Natural killer cell (primary cell): ENCODE data around the gene MC5R. TPM values are rescaled to one million over a fixed set of nuclear protein-coding genes. Genes with fewer than 3 reads are reported as not detected.

Source experiments
- ATAC-seq, 3 donors: fragments of 150-1000 bp in 2 of 3; fragments of 200-7000 bp in 1 of 3; cut with Tn5 transposase; 1 replicate in 1 of 3; 2 replicates in 2 of 3; pipeline ENCODE4 v1.10.0; 2021; ENCODE audit warnings: mild to moderate bottlenecking in 2 of 3, moderate library complexity in 2 of 3
- DNase-seq, 2 donors: peaks; one replicate each; pipeline versions ENCODE4 v3.0.0 to v3.0.0-alpha.2; 2013 to 2021; ENCODE audit warnings: mixed read lengths in 1 of 2
- H3K27ac ChIP-seq: one replicate; pipeline ENCODE4 v1.5.1; 2013; ENCODE audit warnings: mild to moderate bottlenecking, low read length
- H3K27me3 ChIP-seq: one replicate; pipeline ENCODE4 v1.6.1; 2013; ENCODE audit warnings: low read length; ENCODE audit not compliant: control insufficient read depth, insufficient read depth
- H3K36me3 ChIP-seq: one replicate; pipeline ENCODE4 v1.6.1; 2013; ENCODE audit warnings: low read length; ENCODE audit not compliant: control insufficient read depth, insufficient read depth
- H3K4me1 ChIP-seq: one replicate; pipeline ENCODE4 v1.6.1; 2013; ENCODE audit warnings: low read length; ENCODE audit not compliant: control insufficient read depth, insufficient read depth
- H3K4me3 ChIP-seq: one replicate; pipeline ENCODE4 v1.5.1; 2013; ENCODE audit warnings: low read length
- H3K9me3 ChIP-seq: one replicate; pipeline ENCODE4 v1.6.1; 2013; ENCODE audit warnings: low read length; ENCODE audit not compliant: control insufficient read depth, insufficient read depth
- H3K27ac Mint-ChIP-seq, 2 donors: one replicate each; pipeline ENCODE4 v1.8.0; 2022; ENCODE audit warnings: mild to moderate bottlenecking in 2 of 2, mixed read lengths in 2 of 2, moderate library complexity in 1 of 2
- H3K27me3 Mint-ChIP-seq, 2 donors: one replicate each; pipeline ENCODE4 v1.8.0; 2022; ENCODE audit warnings: low read depth in 2 of 2, mixed read lengths in 2 of 2
- H3K36me3 Mint-ChIP-seq: one replicate; pipeline ENCODE4 v1.8.0; 2022; ENCODE audit warnings: mixed read lengths
- H3K4me1 Mint-ChIP-seq, 2 donors: one replicate each; pipeline ENCODE4 v1.8.0; 2022; ENCODE audit warnings: mixed read lengths in 2 of 2
- H3K4me3 Mint-ChIP-seq: one replicate; pipeline ENCODE4 v1.8.0; 2022; ENCODE audit warnings: mild to moderate bottlenecking, moderate library complexity, mixed read lengths
- H3K9me3 Mint-ChIP-seq, 2 donors: one replicate each; pipeline ENCODE4 v1.8.0; 2022; ENCODE audit warnings: mixed read lengths in 2 of 2
- WGBS: methylation state at CpG from one replicate; pipeline ENCODE4 v1.1.7; 2013; ENCODE audit warnings: missing lambda C conversion rate; ENCODE audit not compliant: insufficient coverage; 5-methylcytosine and 5-hydroxymethylcytosine counted together
- intact Hi-C: fragments of 100-400 bp; cut with micrococcal nuclease; formaldehyde crosslinking; loops from one replicate; pipeline ENCODE4 v1.14.2; 2022
- total RNA-seq, 4 donors: library from RNA; stranded (reverse); fragments of 120-200 nt in 1 of 4; gene quantifications; one replicate each; pipeline versions ENCODE4 v1.2.3 to v1.2.4, GENCODE V29; 2013 to 2022
- TF ChIP-seq, protein P1 (sequence below): fragments of 200-600 bp; IDR thresholded peaks from one replicate; pipeline ENCODE4 v1.8.0; 2022; ENCODE audit warnings: antibody characterized with exemption

MC5R gene
- total RNA-seq, 3 donors from 2014 or later (not counting 1 experiment from before 2014, with no cell fraction given): not detected

DNA sequence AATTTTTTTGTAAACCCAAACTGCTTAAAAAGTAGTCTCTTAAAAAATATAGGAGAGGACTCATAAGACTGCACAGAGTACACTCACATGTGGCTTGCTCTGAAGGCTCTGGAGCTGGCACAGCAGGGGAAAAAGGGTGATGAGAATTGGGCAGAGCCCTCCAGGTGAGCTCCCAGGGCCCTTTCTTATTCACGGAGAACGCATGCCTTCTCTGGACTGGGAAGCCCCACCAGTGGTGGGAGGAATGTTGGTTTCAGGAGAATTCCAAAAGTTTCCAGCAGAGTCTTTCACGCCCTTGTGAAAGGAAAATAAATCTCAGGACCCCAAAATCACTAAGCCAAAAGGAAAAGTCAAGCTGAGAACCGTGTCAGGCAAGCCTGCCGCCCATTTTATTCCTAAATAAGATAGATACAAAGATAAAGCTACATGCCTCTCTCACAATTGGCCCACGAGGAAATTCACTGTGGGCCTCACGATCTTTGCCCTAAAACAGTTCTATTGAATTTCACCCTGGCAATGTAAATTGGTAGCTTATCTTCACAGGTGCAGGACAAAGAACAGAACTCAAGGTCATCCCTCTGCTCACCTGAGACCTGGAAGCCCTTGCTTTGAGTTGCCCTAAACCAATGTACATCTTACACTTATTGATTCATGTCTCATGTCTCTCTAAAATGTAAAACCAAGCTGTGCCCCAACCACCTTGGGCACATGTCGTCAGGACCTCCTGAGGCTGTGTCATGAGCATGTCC lies 15.5 kb upstream of the MC5R start:
- peaks cover 0 to 4% of the 10 kb centered on the region in 2 donors for H3K4me1 Mint-ChIP-seq
- no peaks in the 10 kb centered on the region for H3K9me3 ChIP-seq
- intact Hi-C loops: no loop called here
- H3K9me3 Mint-ChIP-seq: no peaks in the 10 kb centered on the region
- no peak overlapping the region for H3K27ac Mint-ChIP-seq
- no peaks in the 10 kb centered on the region for H3K4me1 ChIP-seq
- no peaks in the 10 kb centered on the region for H3K36me3 Mint-ChIP-seq
- peaks cover 15 to 42% of the 10 kb centered on the region in 2 donors for H3K27me3 Mint-ChIP-seq
- no peaks in the 10 kb centered on the region for H3K27me3 ChIP-seq
- DNase-seq: no peak
- WGBS: 73% methylated on average over 8 of the region's 8 CpGs
- no peak overlapping the region for H3K27ac ChIP-seq
- no peak overlapping the region for H3K4me3 ChIP-seq
- no peaks in the 10 kb centered on the region for H3K36me3 ChIP-seq
- TF ChIP-seq, protein P1, sequence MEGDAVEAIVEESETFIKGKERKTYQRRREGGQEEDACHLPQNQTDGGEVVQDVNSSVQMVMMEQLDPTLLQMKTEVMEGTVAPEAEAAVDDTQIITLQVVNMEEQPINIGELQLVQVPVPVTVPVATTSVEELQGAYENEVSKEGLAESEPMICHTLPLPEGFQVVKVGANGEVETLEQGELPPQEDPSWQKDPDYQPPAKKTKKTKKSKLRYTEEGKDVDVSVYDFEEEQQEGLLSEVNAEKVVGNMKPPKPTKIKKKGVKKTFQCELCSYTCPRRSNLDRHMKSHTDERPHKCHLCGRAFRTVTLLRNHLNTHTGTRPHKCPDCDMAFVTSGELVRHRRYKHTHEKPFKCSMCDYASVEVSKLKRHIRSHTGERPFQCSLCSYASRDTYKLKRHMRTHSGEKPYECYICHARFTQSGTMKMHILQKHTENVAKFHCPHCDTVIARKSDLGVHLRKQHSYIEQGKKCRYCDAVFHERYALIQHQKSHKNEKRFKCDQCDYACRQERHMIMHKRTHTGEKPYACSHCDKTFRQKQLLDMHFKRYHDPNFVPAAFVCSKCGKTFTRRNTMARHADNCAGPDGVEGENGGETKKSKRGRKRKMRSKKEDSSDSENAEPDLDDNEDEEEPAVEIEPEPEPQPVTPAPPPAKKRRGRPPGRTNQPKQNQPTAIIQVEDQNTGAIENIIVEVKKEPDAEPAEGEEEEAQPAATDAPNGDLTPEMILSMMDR: no peak
- no peak for ATAC-seq
- H3K4me3 Mint-ChIP-seq: no peak overlapping the region

DNA sequence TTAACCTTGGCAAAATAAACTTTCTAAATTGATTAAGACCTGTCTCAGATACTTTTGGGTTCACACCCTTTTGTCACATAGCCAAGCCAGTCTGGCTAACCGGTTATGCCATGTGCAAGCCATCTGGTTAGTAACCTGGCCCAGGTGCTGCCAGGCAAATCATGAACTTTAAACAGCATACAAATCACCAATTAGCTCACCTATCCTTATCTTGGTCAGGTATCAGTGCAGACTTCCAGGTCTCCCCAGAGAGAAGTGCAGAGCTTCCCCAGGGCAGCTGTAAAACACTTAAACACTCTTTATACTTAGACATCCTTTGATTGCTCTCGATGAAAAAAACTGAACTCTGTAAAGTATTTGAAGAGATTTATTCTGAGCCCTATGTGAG lies 14.9 kb upstream of the MC5R start:
- no peak overlapping the region for H3K4me3 ChIP-seq
- Mint-ChIP-seq H3K27ac (no peak overlapping the region), H3K9me3 (no peaks in the 10 kb centered on the region), H3K4me3 (no peak overlapping the region), H3K36me3 (no peaks in the 10 kb centered on the region), H3K4me1 (peaks cover 0 to 5% of the 10 kb centered on the region in 2 donors), H3K27me3 (peaks cover 14 to 39% of the 10 kb centered on the region in 2 donors)
- intact Hi-C loops: no loop called here
- H3K9me3 ChIP-seq: no peaks in the 10 kb centered on the region
- TF ChIP-seq, protein P1: no peak
- 50% methylated on average over 2 of the region's 2 CpGs for WGBS
- no peak overlapping the region for H3K27ac ChIP-seq
- no peaks in the 10 kb centered on the region for H3K4me1 ChIP-seq
- ATAC-seq (no peak), DNase-seq (no peak)
- no peaks in the 10 kb centered on the region for H3K36me3 ChIP-seq
- H3K27me3 ChIP-seq: no peaks in the 10 kb centered on the region

DNA sequence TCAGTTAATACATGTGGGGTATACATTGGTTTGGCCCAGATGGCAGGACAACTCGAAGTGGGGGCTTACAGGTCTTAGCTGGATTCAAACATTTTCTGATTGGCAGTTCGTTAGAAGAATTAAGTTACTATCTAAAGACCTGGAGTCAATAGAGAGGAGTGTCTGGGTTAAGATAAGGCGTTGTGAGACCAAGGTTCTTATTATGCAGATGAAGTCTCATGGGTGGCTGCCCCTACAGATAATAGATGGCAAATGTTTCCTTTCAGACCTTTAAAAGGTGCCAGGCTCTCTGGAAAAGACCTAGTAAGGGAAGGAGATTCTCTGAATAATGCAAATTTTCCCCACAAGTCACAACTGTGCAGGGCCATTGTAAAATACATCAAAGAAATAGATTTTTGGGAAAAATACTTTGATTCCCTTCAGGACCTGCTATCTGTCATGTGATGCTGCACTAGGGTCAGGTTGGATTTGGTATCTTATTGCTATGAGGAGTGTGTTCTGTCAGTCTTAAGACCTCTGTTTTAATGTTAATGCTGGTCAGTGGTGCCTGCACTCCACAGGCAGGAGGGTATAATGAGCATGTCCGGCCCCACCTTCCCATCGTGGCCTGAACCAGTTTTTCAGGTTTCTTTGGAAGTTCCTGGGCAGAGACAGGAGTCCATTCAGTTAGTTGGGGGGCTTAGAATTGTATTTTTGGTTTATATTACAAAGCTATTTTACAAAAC lies 14.3 kb upstream of the MC5R start:
- Mint-ChIP-seq H3K4me1 (peaks cover 0 to 5% of the 10 kb centered on the region in 2 donors), H3K27me3 (peaks cover 11 to 33% of the 10 kb centered on the region in 2 donors), H3K9me3 (no peaks in the 10 kb centered on the region), H3K36me3 (no peaks in the 10 kb centered on the region), H3K27ac (no peak overlapping the region), H3K4me3 (no peak overlapping the region)
- Histone ChIP-seq H3K4me1 (no peaks in the 10 kb centered on the region), H3K36me3 (no peaks in the 10 kb centered on the region), H3K27ac (no peak overlapping the region), H3K9me3 (no peaks in the 10 kb centered on the region), H3K4me3 (no peak overlapping the region), H3K27me3 (no peaks in the 10 kb centered on the region)
- no peak for ATAC-seq
- no peak for DNase-seq
- intact Hi-C loops: loop anchor here (5.0 kb wide), 1 partner anchor 588 kb away; no protein-coding TSS in a partner anchor
- 67% methylated on average over 5 of the region's 5 CpGs for WGBS
- TF ChIP-seq, protein P1: no peak
